Measurements from ENCODE around the gene TEX55. TPM values are rescaled to one million over a fixed set of nuclear protein-coding genes. Genes with fewer than 3 reads are reported as not detected.

Gene TEX55
- total and polyA plus RNA-seq, 2 of the 4 experiments (the other 2 are of a cell fraction), result not detected

- ATAC-seq (ENCODE audit: low read depth), result peak; percentile 42; the same call in 1 of the 2 replicates
Measured at GRCh38 chr3:119098619-119099222, 47.2 kb upstream of the TEX55 start.

More at GRCh38 chr3:119098619-119099222, 47.2 kb upstream of the TEX55 start:
- ChIA-PET POLR2A (ENCODE audit: unreplicated experiment) (no interaction called here), CTCF (interaction anchor here (1.2 to 2.3 kb wide), 3 partner anchors 64 to 222 kb away, joined by 3 to 18 read pairs (median 12); partner anchors contain the start of gene IGSF11)
- no peak overlapping the region for H3K56ac ChIP-seq (ENCODE audit: extremely low read depth, insufficient read depth, low read length)
- BruUV-seq (replicated peaks), result no TSS peak
- no peak overlapping the region for H3K9ac ChIP-seq (ENCODE audit: low read depth, low read length)
- dilution Hi-C loops (cut with HindIII; ENCODE audit: low sequenced_read_pairs, unreplicated experiment), result no loop called here
- H2AFZ ChIP-seq (replicated peaks; ENCODE audit: low read length, poor library complexity), result no peak overlapping the region
- H3K23ac ChIP-seq (ENCODE audit: low read depth, low read length), result no peak overlapping the region
- TF ChIP-seq USF2 (IDR thresholded peaks at IDR 0.05; ENCODE audit: low read depth, low read length) (no peak), SMC3 (IDR thresholded peaks at IDR 0.05; ENCODE audit: low read depth, low read length) (peak; percentile 70), RCOR1 (IDR thresholded peaks at IDR 0.05; ENCODE audit: insufficient replicate concordance, low read length) (no peak), POLR2A (IDR thresholded peaks at IDR 0.05; ENCODE audit: low read depth, low read length) (no peak), MXI1 (IDR thresholded peaks at IDR 0.05; ENCODE audit: borderline replicate concordance, low read depth, low read length) (no peak), FOS (IDR thresholded peaks at IDR 0.05; ENCODE audit: low read depth, low read length) (no peak), CHD1 (IDR thresholded peaks at IDR 0.05; ENCODE audit: low read depth, low read length) (no peak), RAD21 (IDR thresholded peaks at IDR 0.05; ENCODE audit: low read length) (peak; percentile 80), BHLHE40 (IDR thresholded peaks at IDR 0.05; ENCODE audit: low read depth, low read length) (no peak), CEBPB (IDR thresholded peaks at IDR 0.05; ENCODE audit: low read depth, low read length) (no peak), NFE2L2 (IDR thresholded peaks at IDR 0.05; ENCODE audit: low read depth, low read length) (no peak), CTCF (conservative IDR thresholded peaks at IDR 0.05; ENCODE audit: low read depth, low read length) (peak; percentile 86), RFX5 (IDR thresholded peaks at IDR 0.05; ENCODE audit: low read depth, low read length) (no peak), ELK1 (IDR thresholded peaks at IDR 0.05; ENCODE audit: borderline replicate concordance, low read depth, low read length) (no peak)
- no peak overlapping the region for H2AK9ac ChIP-seq (replicated peaks; ENCODE audit: low read depth, low read length, poor library complexity)
- no peak overlapping the region for H3K4me2 ChIP-seq (ENCODE audit: low read depth, low read length)
- no peak overlapping the region for H2AK5ac ChIP-seq (ENCODE audit: low read depth, low read length)
- no peaks in the 10 kb centered on the region for H3K36me3 ChIP-seq (ENCODE audit: control insufficient read depth, insufficient read depth, low read length)
- H2BK120ac ChIP-seq (ENCODE audit: low read depth, low read length), result no peak overlapping the region
- H3K4me1 ChIP-seq (ENCODE audit: control insufficient read depth, insufficient read depth, low read length), result no peaks in the 10 kb centered on the region
- no peak overlapping the region for H2BK5ac ChIP-seq (ENCODE audit: low read depth, low read length, poor library complexity, severe bottlenecking)
- no peak overlapping the region for H4K5ac ChIP-seq (ENCODE audit: low read depth, low read length)
- H3K79me1 ChIP-seq (ENCODE audit: low read depth in 1 of 2, low read length in 2 of 2), result no peaks in the 10 kb centered on the region
- H3K4ac ChIP-seq (ENCODE audit: low read depth, low read length), result no peak overlapping the region
- H2BK20ac ChIP-seq (ENCODE audit: low read depth, low read length), result no peak overlapping the region
- no peak overlapping the region for H2BK15ac ChIP-seq (ENCODE audit: low read depth, low read length)
- H3K18ac ChIP-seq (ENCODE audit: low read depth, low read length), result no peak overlapping the region
- H3K27me3 ChIP-seq (ENCODE audit: control insufficient read depth, insufficient read depth, low read length), result no peaks in the 10 kb centered on the region
- no peak overlapping the region for H3K14ac ChIP-seq (replicated peaks; ENCODE audit: low read depth, low read length)
- H4K8ac ChIP-seq (ENCODE audit: low read depth in 2 of 2, low read length in 2 of 2), result no peak overlapping the region
- no peaks in the 10 kb centered on the region for H3K9me1 ChIP-seq (ENCODE audit: insufficient read depth, low read length)
- H3K9me3 ChIP-seq (ENCODE audit: control insufficient read depth, insufficient read depth, low read length), result no peaks in the 10 kb centered on the region
- in situ Hi-C loops (cut with MboI; ENCODE audit: low sequenced_read_pairs), result no loop called here
- no peak overlapping the region for H3K4me3 ChIP-seq (ENCODE audit: insufficient read depth, low read depth, low read length)
- 0% methylated on average over 1 of the region's 3 CpGs; no CpG with 5 or more reads in 1 of the 2 experiments for WGBS, 2 experiments (ENCODE audit: extremely low coverage in 2 of 2, insufficient read length in 1 of 2)
- DNase-seq, result peak; percentile 40
- H4K91ac ChIP-seq (ENCODE audit: insufficient read depth, low read depth, low read length), result no peak overlapping the region
- intact Hi-C loops (cut with micrococcal nuclease), result loop anchor here (1.0 to 5.0 kb wide), 4 partner anchors 129 to 584 kb away; partner anchors contain the start of gene B4GALT4
- no peaks in the 10 kb centered on the region for H4K20me1 ChIP-seq (ENCODE audit: insufficient read depth, low read length)
- no peak overlapping the region for H3K27ac ChIP-seq (ENCODE audit: insufficient read depth, low read length)

All from IMR-90 (cell line).